Trophoblast cell (in vitro differentiated cells and primary cell): ENCODE data around the gene GIGYF2.

ENCODE experiments used
- DNase-seq, 2 donors: peaks; one replicate each; pipeline ENCODE4 v3.0.0-alpha.2; 2016
- H2AFZ ChIP-seq: 2 replicates; pipeline ENCODE4 v1.6.1; 2013; ENCODE audit warnings: low read length, moderate library complexity, mild to moderate bottlenecking; ENCODE audit not compliant: insufficient read depth, poor library complexity
- H2AK5ac ChIP-seq: 2 replicates; pipeline ENCODE4 v1.6.1; 2013; ENCODE audit warnings: mild to moderate bottlenecking, low read length
- H2BK120ac ChIP-seq: 2 replicates; pipeline ENCODE4 v1.6.1; 2013; ENCODE audit warnings: low read length, mild to moderate bottlenecking, moderate library complexity; ENCODE audit not compliant: insufficient read depth, poor library complexity
- H2BK12ac ChIP-seq: 2 replicates; pipeline ENCODE4 v1.6.1; 2013; ENCODE audit warnings: mild to moderate bottlenecking, low read length, moderate library complexity
- H2BK5ac ChIP-seq: 2 replicates; pipeline ENCODE4 v1.6.1; 2013; ENCODE audit warnings: low read length, low read depth, moderate library complexity, mild to moderate bottlenecking; ENCODE audit not compliant: poor library complexity
- H3K14ac ChIP-seq: 2 replicates; pipeline ENCODE4 v1.6.1; 2013; ENCODE audit warnings: mild to moderate bottlenecking, low read length
- H3K18ac ChIP-seq: 2 replicates; pipeline ENCODE4 v1.6.1; 2013; ENCODE audit warnings: mild to moderate bottlenecking, low read length
- H3K23ac ChIP-seq: 2 replicates; pipeline ENCODE4 v1.6.1; 2013; ENCODE audit warnings: low read length
- H3K27ac ChIP-seq: 2 replicates; pipeline ENCODE4 v1.5.1; 2013; ENCODE audit warnings: low read depth, mild to moderate bottlenecking, inconsistent platforms, low read length, moderate library complexity
- H3K27me3 ChIP-seq: 2 replicates; pipeline ENCODE4 v1.6.1; 2013; ENCODE audit warnings: inconsistent platforms, mild to moderate bottlenecking, low read length, moderate library complexity; ENCODE audit not compliant: insufficient read depth
- H3K36me3 ChIP-seq, 2 experiments: 1 replicate in 1 of 2; 2 replicates in 1 of 2; pipeline ENCODE4 v1.6.1; 2013; ENCODE audit warnings: low read length in 2 of 2, mild to moderate bottlenecking in 2 of 2, moderate library complexity in 1 of 2; ENCODE audit not compliant: insufficient read depth in 2 of 2, control insufficient read depth in 1 of 2
- H3K4ac ChIP-seq: 2 replicates; pipeline ENCODE4 v1.6.1; 2013; ENCODE audit warnings: low read depth, mild to moderate bottlenecking, low read length, moderate library complexity
- H3K4me1 ChIP-seq, 2 experiments: 1 replicate in 1 of 2; 2 replicates in 1 of 2; pipeline ENCODE4 v1.6.1; 2013; ENCODE audit warnings: low read length in 2 of 2, mild to moderate bottlenecking in 2 of 2, moderate library complexity in 1 of 2; ENCODE audit not compliant: insufficient read depth in 2 of 2, control insufficient read depth in 1 of 2
- H3K4me2 ChIP-seq: 2 replicates; pipeline ENCODE4 v1.6.1; 2013; ENCODE audit warnings: inconsistent platforms, mild to moderate bottlenecking, low read length, moderate library complexity
- H3K4me3 ChIP-seq: 2 replicates; pipeline ENCODE4 v1.5.1; 2013; ENCODE audit warnings: mild to moderate bottlenecking, low read depth, low read length, inconsistent platforms
- H3K79me1 ChIP-seq: one replicate; pipeline ENCODE4 v1.6.1; 2013; ENCODE audit warnings: low read length
- H3K79me2 ChIP-seq: 2 replicates; pipeline ENCODE4 v1.6.1; 2013; ENCODE audit warnings: low read length, mild to moderate bottlenecking; ENCODE audit not compliant: control insufficient read depth, insufficient read depth, poor library complexity
- H3K9ac ChIP-seq: 2 replicates; pipeline ENCODE4 v1.6.1; 2013; ENCODE audit warnings: mild to moderate bottlenecking, low read length
- H3K9me3 ChIP-seq: 2 replicates; pipeline ENCODE4 v1.6.1; 2013; ENCODE audit warnings: low read depth, mild to moderate bottlenecking, control low read depth, inconsistent platforms, low read length; ENCODE audit not compliant: insufficient read depth
- H4K12ac ChIP-seq: 2 replicates; pipeline ENCODE4 v1.6.1; 2013; ENCODE audit warnings: low read depth, mild to moderate bottlenecking, low read length, moderate library complexity
- H4K8ac ChIP-seq: 2 replicates; pipeline ENCODE4 v1.6.1; 2013; ENCODE audit warnings: low read depth, mild to moderate bottlenecking, low read length, moderate library complexity
- H4K91ac ChIP-seq: one replicate; pipeline ENCODE4 v1.6.1; 2013; ENCODE audit warnings: low read depth, mild to moderate bottlenecking, low read length, moderate library complexity
- WGBS: extraction: QIAGEN DNeasy Blood & Tissue Kit; methylation state at CpG from one replicate; pipeline ENCODE4 v1.1.7; 2013; ENCODE audit warnings: missing lambda C conversion rate; ENCODE audit not compliant: insufficient read length, insufficient coverage; ENCODE audit errors: extremely low coverage; 5-methylcytosine and 5-hydroxymethylcytosine counted together

GIGYF2 gene

DNA sequence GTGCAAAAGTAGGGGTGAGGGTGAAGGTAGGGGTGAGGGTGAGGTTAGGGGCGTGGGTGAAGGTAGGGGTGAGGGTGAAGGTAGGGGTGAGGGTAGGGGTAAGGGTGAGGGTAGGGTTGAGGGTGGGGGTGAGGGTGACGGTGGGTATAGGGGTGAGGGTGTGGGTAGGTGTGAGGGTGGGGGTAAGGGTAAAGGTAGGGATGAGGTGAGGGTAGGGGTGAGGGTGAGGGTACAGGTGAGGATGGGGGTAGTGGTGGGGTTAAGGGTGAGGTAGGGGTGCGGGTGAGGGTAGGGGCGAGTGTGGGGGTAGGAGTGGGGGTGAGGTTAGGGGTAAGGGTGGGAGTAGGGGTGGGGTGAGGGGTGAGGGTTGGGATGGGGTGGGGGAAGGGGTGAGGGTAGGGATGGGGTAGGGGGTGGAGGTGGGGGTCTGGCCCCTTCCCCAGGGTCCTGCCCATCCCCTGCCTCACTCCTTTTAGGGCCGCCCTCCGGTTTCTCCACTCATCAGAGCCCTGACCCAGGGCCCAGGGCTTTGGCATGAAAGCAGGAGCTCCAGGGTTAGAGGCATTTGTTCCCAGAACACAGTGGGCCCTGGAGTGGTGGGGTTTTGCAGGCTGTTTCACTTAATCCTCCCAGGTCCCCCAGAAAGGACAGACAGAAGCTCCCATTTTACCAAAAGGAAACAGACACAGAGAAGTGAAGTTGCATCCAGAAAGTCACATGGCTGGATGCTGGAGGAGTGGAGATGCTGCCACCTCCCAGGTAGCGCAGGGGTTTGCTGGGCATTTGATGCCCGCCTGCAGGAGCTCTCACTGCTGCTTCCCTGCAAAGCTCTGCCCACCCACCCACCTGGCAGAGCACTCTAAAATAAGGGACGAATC lies 199.8 kb downstream of the GIGYF2 start:
- H2BK12ac ChIP-seq: no peak overlapping the region
- H3K27ac ChIP-seq: no peak overlapping the region
- H4K91ac ChIP-seq: no peak overlapping the region
- no peak overlapping the region for H2BK5ac ChIP-seq
- no peak overlapping the region for H2AK5ac ChIP-seq
- DNase-seq: no peak
- no peaks in the 10 kb centered on the region for H3K79me1 ChIP-seq
- no peak overlapping the region for H2AFZ ChIP-seq
- H3K27me3 ChIP-seq: no peaks in the 10 kb centered on the region
- no peak overlapping the region for H3K4ac ChIP-seq
- H3K4me1 ChIP-seq: peaks cover 0 to 3% of the 10 kb centered on the region in 2 experiments
- peaks cover 4% of the 10 kb centered on the region for H3K9me3 ChIP-seq
- no peak overlapping the region for H2BK120ac ChIP-seq
- no peaks in the 10 kb centered on the region for H3K79me2 ChIP-seq
- 95% methylated on average over 4 of the region's 9 CpGs for WGBS
- H3K36me3 ChIP-seq: no peaks in the 10 kb centered on the region
- no peak overlapping the region for H3K9ac ChIP-seq
- no peak overlapping the region for H3K18ac ChIP-seq
- no peak overlapping the region for H3K23ac ChIP-seq
- H3K14ac ChIP-seq: no peak overlapping the region
- no peak overlapping the region for H4K12ac ChIP-seq
- no peak overlapping the region for H4K8ac ChIP-seq
- H3K4me3 ChIP-seq: no peak overlapping the region
- H3K4me2 ChIP-seq: no peak overlapping the region

- Histone ChIP-seq H3K4me2 (no peak overlapping the region), H3K27ac (no peak overlapping the region), H3K9me3 (peaks cover 4% of the 10 kb centered on the region), H3K18ac (no peak overlapping the region), H4K8ac (no peak overlapping the region), H3K4ac (no peak overlapping the region), H3K27me3 (no peaks in the 10 kb centered on the region), H3K36me3 (no peaks in the 10 kb centered on the region), H3K23ac (no peak overlapping the region), H3K79me2 (no peaks in the 10 kb centered on the region), H3K4me3 (no peak overlapping the region), H4K12ac (no peak overlapping the region), H3K14ac (no peak overlapping the region), H3K4me1 (peaks cover 0 to 3% of the 10 kb centered on the region in 2 experiments), H2BK120ac (no peak overlapping the region), H2BK12ac (no peak overlapping the region), H2BK5ac (no peak overlapping the region), H2AK5ac (no peak overlapping the region), H2AFZ (no peak overlapping the region), H3K9ac (no peak overlapping the region), H3K79me1 (no peaks in the 10 kb centered on the region), H4K91ac (no peak overlapping the region)
- no peak for DNase-seq
- no CpG with 5 or more reads among the region's 24 CpGs for WGBS
Measured at GRCh38 chr2:232897598-232898408, 200.7 kb downstream of the GIGYF2 start.

GRCh38 chr2:232898592-232899543 lies 201.7 kb downstream of the GIGYF2 start:
- H4K12ac ChIP-seq: no peak overlapping the region
- peak in 1 of 2 donors; percentile 9 for DNase-seq
- no peaks in the 10 kb centered on the region for H3K79me2 ChIP-seq
- peaks cover 4% of the 10 kb centered on the region for H3K9me3 ChIP-seq
- H2AK5ac ChIP-seq: no peak overlapping the region
- H4K91ac ChIP-seq: no peak overlapping the region
- H3K18ac ChIP-seq: no peak overlapping the region
- H3K27me3 ChIP-seq: no peaks in the 10 kb centered on the region
- no peak overlapping the region for H3K4ac ChIP-seq
- H3K36me3 ChIP-seq: no peaks in the 10 kb centered on the region
- no peak overlapping the region for H2BK5ac ChIP-seq
- H3K4me3 ChIP-seq: no peak overlapping the region
- H4K8ac ChIP-seq: no peak overlapping the region
- H3K4me2 ChIP-seq: no peak overlapping the region
- peaks cover 0 to 3% of the 10 kb centered on the region in 2 experiments for H3K4me1 ChIP-seq
- H2AFZ ChIP-seq: no peak overlapping the region
- H2BK120ac ChIP-seq: no peak overlapping the region
- no peak overlapping the region for H3K23ac ChIP-seq
- H2BK12ac ChIP-seq: no peak overlapping the region
- no peak overlapping the region for H3K9ac ChIP-seq
- no peaks in the 10 kb centered on the region for H3K79me1 ChIP-seq
- H3K14ac ChIP-seq: no peak overlapping the region
- no CpG with 5 or more reads among the region's 18 CpGs for WGBS
- no peak overlapping the region for H3K27ac ChIP-seq
